Mesenchymal stem cell (in vitro differentiated cells and primary cell): ENCODE results near the gene ZNF503.

Source experiments
- DNase-seq: peaks from one replicate; pipeline ENCODE4 v3.0.0-alpha.2; 2013
- H2AFZ ChIP-seq: one replicate; pipeline ENCODE4 v1.6.1; 2013; ENCODE audit warnings: low read depth, mild to moderate bottlenecking, control low read depth, inconsistent platforms, low read length, moderate library complexity
- H2AK5ac ChIP-seq: 2 replicates; pipeline ENCODE4 v1.6.1; 2013; ENCODE audit warnings: low read length, moderate library complexity, mild to moderate bottlenecking, inconsistent platforms; ENCODE audit not compliant: severe bottlenecking
- H2BK120ac ChIP-seq: one replicate; pipeline ENCODE4 v1.6.1; 2013; ENCODE audit warnings: low read depth, mild to moderate bottlenecking, inconsistent platforms, low read length, moderate library complexity
- H2BK12ac ChIP-seq, 2 experiments: one replicate each; pipeline ENCODE4 v1.6.1; 2013; ENCODE audit warnings: inconsistent platforms in 2 of 2, low read length in 2 of 2, mild to moderate bottlenecking in 2 of 2, moderate library complexity in 2 of 2, control low read depth in 1 of 2
- H2BK15ac ChIP-seq: one replicate; pipeline ENCODE4 v1.6.1; 2013; ENCODE audit warnings: mild to moderate bottlenecking, low read depth, inconsistent platforms; ENCODE audit not compliant: poor library complexity, severe bottlenecking
- H2BK5ac ChIP-seq: 2 replicates; pipeline ENCODE4 v1.6.1; 2013; ENCODE audit warnings: low read depth, mild to moderate bottlenecking, low read length, control low read depth, inconsistent platforms; ENCODE audit not compliant: poor library complexity, severe bottlenecking
- H3K14ac ChIP-seq, 2 experiments: one replicate each; pipeline ENCODE4 v1.6.1; 2013; ENCODE audit warnings: inconsistent platforms in 2 of 2, low read length in 2 of 2, control low read depth in 1 of 2, mild to moderate bottlenecking in 1 of 2, moderate library complexity in 1 of 2
- H3K18ac ChIP-seq, 2 experiments: one replicate each; pipeline ENCODE4 v1.6.1; 2013; ENCODE audit warnings: inconsistent platforms in 2 of 2, low read length in 2 of 2, control low read depth in 1 of 2, low read depth in 1 of 2, mild to moderate bottlenecking in 1 of 2
- H3K23ac ChIP-seq, 2 experiments: one replicate each; pipeline ENCODE4 v1.6.1; 2013; ENCODE audit warnings: inconsistent platforms in 2 of 2, low read length in 2 of 2, mild to moderate bottlenecking in 2 of 2, moderate library complexity in 2 of 2, control low read depth in 1 of 2
- H3K27ac ChIP-seq: 2 replicates; pipeline ENCODE4 v1.5.1; 2013; ENCODE audit warnings: mild to moderate bottlenecking, moderate library complexity, low read length, control low read depth, inconsistent platforms; ENCODE audit not compliant: poor library complexity, severe bottlenecking
- H3K27me3 ChIP-seq, 2 experiments: 2 replicates each; pipeline versions ENCODE4 v1.6.1 to v1.7.0; 2013; ENCODE audit warnings: low read length in 2 of 2, mild to moderate bottlenecking in 2 of 2, moderate library complexity in 2 of 2, control low read depth in 1 of 2, inconsistent platforms in 1 of 2; ENCODE audit not compliant: control insufficient read depth in 1 of 2, insufficient read depth in 1 of 2
- H3K36me3 ChIP-seq, 2 experiments: 2 replicates each; pipeline versions ENCODE4 v1.6.1 to v1.7.0; 2013; ENCODE audit warnings: low read length in 2 of 2, control low read depth in 1 of 2, inconsistent platforms in 1 of 2, low read depth in 1 of 2, mild to moderate bottlenecking in 1 of 2; ENCODE audit not compliant: insufficient read depth in 2 of 2, control insufficient read depth in 1 of 2
- H3K4ac ChIP-seq, 2 experiments: one replicate each; pipeline ENCODE4 v1.6.1; 2013; ENCODE audit warnings: inconsistent platforms in 2 of 2, low read length in 2 of 2, mild to moderate bottlenecking in 2 of 2, moderate library complexity in 2 of 2, control low read depth in 1 of 2, low read depth in 1 of 2
- H3K4me1 ChIP-seq: 2 replicates; pipeline ENCODE4 v1.6.1; 2013; ENCODE audit warnings: low read depth, low read length, control low read depth; ENCODE audit not compliant: control insufficient read depth, insufficient read depth
- H3K4me2 ChIP-seq: 2 replicates; pipeline ENCODE4 v1.6.1; 2013; ENCODE audit warnings: low read length, mild to moderate bottlenecking, inconsistent platforms; ENCODE audit not compliant: poor library complexity, severe bottlenecking
- H3K4me3 ChIP-seq, 2 experiments: 2 replicates each; pipeline versions ENCODE4 v1.5.1 to v1.7.0; 2013; ENCODE audit warnings: low read length in 2 of 2, mild to moderate bottlenecking in 2 of 2, control low read depth in 1 of 2, low read depth in 1 of 2; ENCODE audit not compliant: insufficient read depth in 1 of 2
- H3K79me1 ChIP-seq: replicated peaks from 2 replicates; pipeline ENCODE4 v1.6.1; 2013; ENCODE audit warnings: mild to moderate bottlenecking, control low read depth, low read length, inconsistent platforms; ENCODE audit not compliant: poor library complexity, severe bottlenecking
- H3K9ac ChIP-seq: 2 replicates; pipeline ENCODE4 v1.7.0; 2013; ENCODE audit warnings: mild to moderate bottlenecking, low read length, moderate library complexity
- H3K9me3 ChIP-seq: 2 replicates; pipeline ENCODE4 v1.7.0; 2013; ENCODE audit warnings: mild to moderate bottlenecking, low read length; ENCODE audit not compliant: control insufficient read depth
- H4K8ac ChIP-seq: one replicate; pipeline ENCODE4 v1.6.1; 2013; ENCODE audit warnings: inconsistent platforms, mild to moderate bottlenecking, low read length, moderate library complexity
- H4K91ac ChIP-seq: one replicate; pipeline ENCODE4 v1.6.1; 2013; ENCODE audit warnings: mild to moderate bottlenecking, low read length, inconsistent platforms
- WGBS: methylation state at CpG from one replicate; pipeline ENCODE4 v1.1.7; 2013; ENCODE audit warnings: mixed read lengths; 5-methylcytosine and 5-hydroxymethylcytosine counted together

Gene ZNF503

GRCh38 chr10:75432176-75432575, 30.6 kb upstream of the ZNF503 start:
- no peak overlapping the region for H2BK15ac ChIP-seq
- peak overlapping the region; percentile 88 for H3K9ac ChIP-seq
- no peak overlapping the region for H4K91ac ChIP-seq
- H3K23ac ChIP-seq: no peak overlapping the region
- no peak overlapping the region for H2AK5ac ChIP-seq
- peak overlapping the region in 1 of 2 experiments; percentile 82 for H3K4me3 ChIP-seq
- H3K4ac ChIP-seq: no peak overlapping the region
- no peak overlapping the region for H2AFZ ChIP-seq
- H3K18ac ChIP-seq: no peak overlapping the region
- peaks cover 4% of the 10 kb centered on the region for H3K4me1 ChIP-seq
- H3K9me3 ChIP-seq: no peaks in the 10 kb centered on the region
- no peak overlapping the region for H3K4me2 ChIP-seq
- no peak overlapping the region for H3K14ac ChIP-seq
- no peak overlapping the region for H3K27ac ChIP-seq
- H2BK5ac ChIP-seq: no peak overlapping the region
- peaks cover 0 to 67% of the 10 kb centered on the region in 2 experiments for H3K27me3 ChIP-seq
- 95% methylated on average over 5 of the region's 5 CpGs for WGBS
- DNase-seq: no peak
- no peak overlapping the region for H2BK12ac ChIP-seq
- no peaks in the 10 kb centered on the region for H3K36me3 ChIP-seq
- H4K8ac ChIP-seq: no peak overlapping the region
- H2BK120ac ChIP-seq: no peak overlapping the region
- H3K79me1 ChIP-seq: no peaks in the 10 kb centered on the region

- Histone ChIP-seq H3K27ac (no peak within 1 kb of the TSS), H2BK15ac (peak within 1 kb of the TSS; percentile 94), H3K18ac (peak within 1 kb of the TSS; percentile 56 to 86), H3K4ac (peak within 1 kb of the TSS; percentile 68 to 83), H3K23ac (peak within 1 kb of the TSS in 1 of 2 experiments; percentile 87), H3K9me3 (no peaks in the 10 kb centered on the region), H3K36me3 (no peaks in the 10 kb centered on the region), H2AFZ (peak within 1 kb of the TSS; percentile 63), H2BK12ac (peak within 1 kb of the TSS; percentile 28 to 87), H2BK120ac (no peak within 1 kb of the TSS), H3K9ac (peak within 1 kb of the TSS; percentile 88), H3K4me2 (peak within 1 kb of the TSS; percentile 28), H3K27me3 (peaks cover 0 to 69% of the 10 kb centered on the region in 2 experiments), H3K4me3 (peak within 1 kb of the TSS; percentile 29 to 82), H4K91ac (peak within 1 kb of the TSS; percentile 86), H4K8ac (peak within 1 kb of the TSS; percentile 66), H3K4me1 (peaks cover 4% of the 10 kb centered on the region), H3K79me1 (no peaks in the 10 kb centered on the region), H2BK5ac (no peak within 1 kb of the TSS), H3K14ac (peak within 1 kb of the TSS in 1 of 2 experiments; percentile 61), H2AK5ac (no peak within 1 kb of the TSS)
- DNase-seq: peak; percentile 50
- 20% methylated on average over 67 of the region's 82 CpGs for WGBS
Observed at GRCh38 chr10:75431180-75432111, 29.9 kb upstream of the ZNF503 start, which contains the start of gene LRMDA. Gene LRMDA (plus strand): TSS chr10:75431624.

GRCh38 chr10:75430000-75430763, 28.6 kb upstream of the ZNF503 start:
- Histone ChIP-seq H3K4me2 (no peak overlapping the region), H4K91ac (peak overlapping the region; percentile 86), H3K9me3 (no peaks in the 10 kb centered on the region), H2AK5ac (no peak overlapping the region), H3K9ac (no peak overlapping the region), H3K79me1 (no peaks in the 10 kb centered on the region), H2AFZ (no peak overlapping the region), H2BK12ac (peak overlapping the region; percentile 45 to 78), H3K23ac (no peak overlapping the region), H2BK5ac (no peak overlapping the region), H3K4me3 (no peak overlapping the region), H3K27me3 (peaks cover 0 to 68% of the 10 kb centered on the region in 2 experiments), H3K18ac (peak overlapping the region; percentile 45 to 58), H3K4me1 (peaks cover 4% of the 10 kb centered on the region), H2BK120ac (no peak overlapping the region), H3K36me3 (no peaks in the 10 kb centered on the region), H3K27ac (no peak overlapping the region), H3K4ac (peak overlapping the region in 1 of 2 experiments; percentile 15), H2BK15ac (peak overlapping the region; percentile 97), H3K14ac (no peak overlapping the region), H4K8ac (peak overlapping the region; percentile 66)
- 17% methylated on average over 9 of the region's 9 CpGs for WGBS
- peak; percentile 36 for DNase-seq
